ENCODE measurements around the gene NECAB2.

Gene NECAB2

GRCh38 chr16:83935858-83936255, 32.2 kb upstream of the NECAB2 start:
- H3K79me2 ChIP-seq (ENCODE audit: control insufficient read depth, low read length) = no peaks in the 10 kb centered on the region
- H3K36me3 ChIP-seq (ENCODE audit: control insufficient read depth, low read length) = no peaks in the 10 kb centered on the region
- H3K27ac ChIP-seq (ENCODE audit: low read depth, low read length) = no peak overlapping the region
- no peaks in the 10 kb centered on the region for H4K20me1 ChIP-seq (ENCODE audit: control insufficient read depth, insufficient read depth, low read depth, low read length)
- no peaks in the 10 kb centered on the region for H3K4me1 ChIP-seq (ENCODE audit: control insufficient read depth, low read length)
- no peaks in the 10 kb centered on the region for H3K9me3 ChIP-seq (ENCODE audit: control insufficient read depth, insufficient read depth, low read length)
- no peak overlapping the region for H3K4me3 ChIP-seq (ENCODE audit: low read length)
- H3K4me2 ChIP-seq (ENCODE audit: low read length) = no peak overlapping the region
- TF ChIP-seq EZH2phosphoT487 (IDR thresholded peaks at IDR 0.05; ENCODE audit: borderline replicate concordance, low read length) (no peak), CTCF (IDR thresholded peaks at IDR 0.05; ENCODE audit: low read depth, low read length, poor library complexity, severe bottlenecking) (no peak)
- H3F3A ChIP-seq (ENCODE audit: control insufficient read depth, insufficient read depth) = no peaks in the 10 kb centered on the region
- no peaks in the 10 kb centered on the region for H3K9me2 ChIP-seq (replicated peaks; ENCODE audit: control insufficient read depth, low read length)
- no peaks in the 10 kb centered on the region for H3K27me3 ChIP-seq (ENCODE audit: control insufficient read depth, low read length)

- no peak for TF ChIP-seq EZH2phosphoT487 (IDR thresholded peaks at IDR 0.05; ENCODE audit: borderline replicate concordance, low read length)
- no peak for TF ChIP-seq CTCF (IDR thresholded peaks at IDR 0.05; ENCODE audit: low read depth, low read length, poor library complexity, severe bottlenecking)
- Histone ChIP-seq H3K4me2 (ENCODE audit: low read length) (no peak overlapping the region), H3K4me3 (ENCODE audit: low read length) (no peak overlapping the region), H3K4me1 (ENCODE audit: control insufficient read depth, low read length) (no peaks in the 10 kb centered on the region), H3K27me3 (ENCODE audit: control insufficient read depth, low read length) (no peaks in the 10 kb centered on the region), H3K79me2 (ENCODE audit: control insufficient read depth, low read length) (no peaks in the 10 kb centered on the region), H3K9me3 (ENCODE audit: control insufficient read depth, insufficient read depth, low read length) (no peaks in the 10 kb centered on the region), H3K9me2 (replicated peaks; ENCODE audit: control insufficient read depth, low read length) (no peaks in the 10 kb centered on the region), H3K36me3 (ENCODE audit: control insufficient read depth, low read length) (no peaks in the 10 kb centered on the region), H4K20me1 (ENCODE audit: control insufficient read depth, insufficient read depth, low read depth, low read length) (no peaks in the 10 kb centered on the region), H3F3A (ENCODE audit: control insufficient read depth, insufficient read depth) (no peaks in the 10 kb centered on the region), H3K27ac (ENCODE audit: low read depth, low read length) (no peak overlapping the region)
These were observed 31.4 kb upstream of the NECAB2 start for GRCh38 chr16:83936581-83937165.

GRCh38 chr16:83937267-83937666, 30.8 kb upstream of the NECAB2 start:
- no peak for TF ChIP-seq EZH2phosphoT487 (IDR thresholded peaks at IDR 0.05; ENCODE audit: borderline replicate concordance, low read length)
- TF ChIP-seq CTCF (IDR thresholded peaks at IDR 0.05; ENCODE audit: low read depth, low read length, poor library complexity, severe bottlenecking) = no peak

More at GRCh38 chr16:83937267-83937666, 30.8 kb upstream of the NECAB2 start:
- H3K79me2 ChIP-seq (ENCODE audit: control insufficient read depth, low read length) = no peaks in the 10 kb centered on the region
- H3K9me2 ChIP-seq (replicated peaks; ENCODE audit: control insufficient read depth, low read length) = no peaks in the 10 kb centered on the region
- no peaks in the 10 kb centered on the region for H3K9me3 ChIP-seq (ENCODE audit: control insufficient read depth, insufficient read depth, low read length)
- no peaks in the 10 kb centered on the region for H3K4me1 ChIP-seq (ENCODE audit: control insufficient read depth, low read length)
- H3K27ac ChIP-seq (ENCODE audit: low read depth, low read length) = no peak overlapping the region
- no peaks in the 10 kb centered on the region for H3F3A ChIP-seq (ENCODE audit: control insufficient read depth, insufficient read depth)
- H3K27me3 ChIP-seq (ENCODE audit: control insufficient read depth, low read length) = no peaks in the 10 kb centered on the region
- H4K20me1 ChIP-seq (ENCODE audit: control insufficient read depth, insufficient read depth, low read depth, low read length) = no peaks in the 10 kb centered on the region
- no peaks in the 10 kb centered on the region for H3K36me3 ChIP-seq (ENCODE audit: control insufficient read depth, low read length)
- no peak overlapping the region for H3K4me2 ChIP-seq (ENCODE audit: low read length)
- no peak overlapping the region for H3K4me3 ChIP-seq (ENCODE audit: low read length)

Data from DOHH2 (cell line).